Kidney (tissue), 14 donors: ENCODE data around the gene DDX31. TPM values are rescaled to one million over a fixed set of nuclear protein-coding genes. Genes with fewer than 3 reads are reported as not detected.

Experiments used
- DNase-seq, 5 donors: peaks; one replicate each; pipeline ENCODE4 v3.0.0-alpha.2; 2013 to 2020
- FAIRE-seq: peaks from 2 replicates; lab custom pipeline; 2012; peaks lifted over from hg19 to GRCh38; lab: Jason Lieb, UNC
- H3K27ac ChIP-seq, 2 donors: one replicate each; pipeline ENCODE4 v1.7.0; 2013; ENCODE audit warnings: low read depth in 2 of 2, low read length in 2 of 2, inconsistent platforms in 1 of 2
- H3K27me3 ChIP-seq: one replicate; pipeline ENCODE4 v1.7.1; 2013; ENCODE audit warnings: low read length, inconsistent platforms; ENCODE audit not compliant: control insufficient read depth, insufficient read depth
- H3K36me3 ChIP-seq, 3 donors: one replicate each; pipeline versions ENCODE4 v1.7.0 to v1.7.1; 2013; ENCODE audit warnings: low read length in 3 of 3, control low read depth in 1 of 3, inconsistent platforms in 1 of 3; ENCODE audit not compliant: insufficient read depth in 3 of 3, control insufficient read depth in 2 of 3
- H3K4me1 ChIP-seq, 3 donors: one replicate each; pipeline versions ENCODE4 v1.7.0 to v1.7.1; 2013; ENCODE audit warnings: low read length in 3 of 3, inconsistent platforms in 1 of 3, low read depth in 1 of 3; ENCODE audit not compliant: control insufficient read depth in 2 of 3, insufficient read depth in 2 of 3
- H3K4me3 ChIP-seq, 3 donors: one replicate each; pipeline versions ENCODE4 v1.7.0 to v1.8.1; 2013; ENCODE audit warnings: low read length in 3 of 3, control low read depth in 1 of 3, inconsistent platforms in 1 of 3
- H3K9ac ChIP-seq, 3 donors: one replicate each; pipeline versions ENCODE4 v1.7.0 to v1.7.1; 2013; ENCODE audit warnings: low read length in 3 of 3, control low read depth in 1 of 3, inconsistent platforms in 1 of 3
- H3K9me3 ChIP-seq, 3 donors: one replicate each; pipeline versions ENCODE4 v1.7.0 to v1.7.1; 2013; ENCODE audit warnings: low read length in 3 of 3, control low read depth in 1 of 3, inconsistent platforms in 1 of 3; ENCODE audit not compliant: control insufficient read depth in 2 of 3, insufficient read depth in 1 of 3
- intact Hi-C: fragments of 100-400 bp; cut with DNase I; formaldehyde crosslinking; loops from one replicate; pipeline ENCODE4 v1.11.1; 2022
- polyA plus RNA-seq: library from polyadenylated mRNA; stranded (reverse); fragments of 350-450 nt; fragmentation: Illumina TruSeq; extraction: RNeasy Lipid Tissue Mini Kit (QIAGEN cat#74804); gene quantifications from one replicate; pipeline ENCODE4 v1.2.3, GENCODE V29; 2014; ENCODE audit warnings: low read depth, low replicate concordance; ENCODE audit not compliant: insufficient read depth
- total RNA-seq: library from RNA; stranded (reverse); fragmentation: NEBNext Ultra II Directional; extraction: Animal tissue kit (Norgen Biotek cat#: 25700); gene quantifications from one replicate; pipeline ENCODE4 v1.2.1, GENCODE V29; 2021
- TF ChIP-seq, protein P1 (sequence below): IDR thresholded peaks from 3 replicates; pipeline ENCODE4 v1.5.1; 2012; ENCODE audit warnings: mild to moderate bottlenecking, moderate library complexity, borderline replicate concordance; ENCODE audit not compliant: insufficient read depth; ENCODE audit errors: extremely low read depth
- donor health status: control.
- donor health status: control.
- donor health status: control.
- donor health status: control.
- donor health status: control.
- donor health status: DM: yes; HTN: yes; CAD: no.
- donor health status: Normal renal cell carcinoma (clear cell type).

The DDX31 gene
- total and polyA plus RNA-seq, 2 donors from 2014 or later, result 6.4 to 27.6 TPM

- no peak overlapping the region for H3K27ac ChIP-seq
- H3K9me3 ChIP-seq, result no peaks in the 10 kb centered on the region
- H3K36me3 ChIP-seq, result peaks cover 0 to 12% (median 3%) of the 10 kb centered on the region in 3 donors
- no peak overlapping the region for H3K4me3 ChIP-seq
- peaks cover 18% of the 10 kb centered on the region for H3K27me3 ChIP-seq
- no peaks in the 10 kb centered on the region for H3K4me1 ChIP-seq
- DNase-seq (no peak), FAIRE-seq (no peak)
- TF ChIP-seq, protein P1, sequence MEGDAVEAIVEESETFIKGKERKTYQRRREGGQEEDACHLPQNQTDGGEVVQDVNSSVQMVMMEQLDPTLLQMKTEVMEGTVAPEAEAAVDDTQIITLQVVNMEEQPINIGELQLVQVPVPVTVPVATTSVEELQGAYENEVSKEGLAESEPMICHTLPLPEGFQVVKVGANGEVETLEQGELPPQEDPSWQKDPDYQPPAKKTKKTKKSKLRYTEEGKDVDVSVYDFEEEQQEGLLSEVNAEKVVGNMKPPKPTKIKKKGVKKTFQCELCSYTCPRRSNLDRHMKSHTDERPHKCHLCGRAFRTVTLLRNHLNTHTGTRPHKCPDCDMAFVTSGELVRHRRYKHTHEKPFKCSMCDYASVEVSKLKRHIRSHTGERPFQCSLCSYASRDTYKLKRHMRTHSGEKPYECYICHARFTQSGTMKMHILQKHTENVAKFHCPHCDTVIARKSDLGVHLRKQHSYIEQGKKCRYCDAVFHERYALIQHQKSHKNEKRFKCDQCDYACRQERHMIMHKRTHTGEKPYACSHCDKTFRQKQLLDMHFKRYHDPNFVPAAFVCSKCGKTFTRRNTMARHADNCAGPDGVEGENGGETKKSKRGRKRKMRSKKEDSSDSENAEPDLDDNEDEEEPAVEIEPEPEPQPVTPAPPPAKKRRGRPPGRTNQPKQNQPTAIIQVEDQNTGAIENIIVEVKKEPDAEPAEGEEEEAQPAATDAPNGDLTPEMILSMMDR, result no peak
- intact Hi-C loops, result no loop called here
- no peak overlapping the region for H3K9ac ChIP-seq
Observed at GRCh38 chr9:132595319-132595718, 74.5 kb downstream of the DDX31 start.

- TF ChIP-seq, protein P1, result no peak
- Histone ChIP-seq H3K9me3 (no peaks in the 10 kb centered on the region), H3K36me3 (peaks cover 0 to 8% (median 3%) of the 10 kb centered on the region in 3 donors), H3K4me1 (no peaks in the 10 kb centered on the region), H3K27ac (no peak overlapping the region), H3K4me3 (no peak overlapping the region), H3K27me3 (peaks cover 18% of the 10 kb centered on the region), H3K9ac (no peak overlapping the region)
- intact Hi-C loops, result no loop called here
- FAIRE-seq (no peak), DNase-seq (no peak)
Observed at GRCh38 chr9:132594412-132594811, 75.4 kb downstream of the DDX31 start.

DNA sequence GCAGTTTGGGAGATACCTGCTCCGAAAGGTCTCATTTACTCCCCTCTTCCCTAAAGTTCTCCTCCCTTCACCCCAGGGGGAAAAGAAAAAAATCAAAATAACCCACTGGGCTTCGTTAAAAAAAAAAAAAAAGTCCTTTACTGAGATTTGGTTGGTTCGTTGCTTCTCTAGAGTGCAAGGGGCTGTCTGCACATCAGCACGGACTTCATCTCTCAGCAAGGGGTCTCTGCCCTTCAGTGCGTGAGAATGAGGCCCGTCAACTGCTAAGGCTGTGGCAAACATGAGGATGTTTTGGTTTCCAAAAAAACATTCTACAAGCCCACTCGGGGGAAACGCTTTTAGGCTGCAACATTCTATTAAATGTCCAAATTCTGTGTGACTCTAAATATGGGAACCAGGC lies 77.3 kb downstream of the DDX31 start:
- no peaks in the 10 kb centered on the region for H3K4me1 ChIP-seq
- H3K27ac ChIP-seq, result no peak overlapping the region
- peaks cover 32% of the 10 kb centered on the region for H3K27me3 ChIP-seq
- no peak for FAIRE-seq
- DNase-seq, result no peak
- no peak overlapping the region for H3K9ac ChIP-seq
- peaks cover 0 to 8% (median 0%) of the 10 kb centered on the region in 3 donors for H3K36me3 ChIP-seq
- intact Hi-C loops, result no loop called here
- no peak overlapping the region for H3K4me3 ChIP-seq
- H3K9me3 ChIP-seq, result no peaks in the 10 kb centered on the region
- TF ChIP-seq, protein P1, result no peak

DNA sequence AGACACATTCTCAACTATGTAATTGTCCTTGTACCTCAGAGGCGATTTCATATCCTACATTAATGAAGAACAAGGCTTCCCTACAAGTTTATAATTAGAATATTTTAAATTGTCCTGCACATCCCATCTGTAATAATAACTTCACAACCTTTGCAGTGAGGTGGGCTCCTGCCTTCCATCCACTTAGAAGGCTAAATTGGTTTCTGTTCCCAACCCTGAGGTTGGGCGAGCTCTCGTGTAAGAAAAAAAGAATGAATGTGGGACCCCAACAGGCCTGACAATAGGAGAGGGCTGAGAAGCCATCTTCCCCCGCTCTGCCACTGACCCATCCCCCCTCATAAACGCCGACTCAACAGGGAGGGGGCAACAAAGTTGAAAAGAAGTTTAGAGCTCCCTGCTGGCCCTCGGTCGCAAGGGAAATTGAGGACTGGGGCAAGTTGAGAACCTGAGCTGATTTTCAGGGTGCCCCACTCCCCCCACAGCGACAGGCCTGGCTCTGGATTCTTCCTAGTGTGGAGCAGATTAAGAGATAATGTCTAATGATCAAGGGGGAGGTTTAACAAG lies 78.0 kb downstream of the DDX31 start:
- Histone ChIP-seq H3K27ac (no peak overlapping the region), H3K4me3 (no peak overlapping the region), H3K27me3 (peaks cover 34% of the 10 kb centered on the region), H3K9me3 (no peaks in the 10 kb centered on the region), H3K36me3 (peaks cover 0 to 7% (median 0%) of the 10 kb centered on the region in 3 donors), H3K9ac (no peak overlapping the region), H3K4me1 (peaks cover 0 to 4% (median 0%) of the 10 kb centered on the region in 3 donors)
- TF ChIP-seq, protein P1, result no peak
- DNase-seq (no peak), FAIRE-seq (no peak)
- intact Hi-C loops, result no loop called here
